NK-92 treated with Interleukin-12 subunit alpha and Interleukin-12 subunit beta, amount 100 ng/mL, for 24 hours (cell line): ENCODE results near the gene SLAMF1.
"Not testable (repeated sequence)": the region's sequence is repeated elsewhere in the genome, so short reads cannot be mapped to it uniquely, and the experiment has no call there.

ENCODE experiments used
- DNase-seq: peaks from one replicate; lab custom pipeline; 2025; lab: John Stamatoyannopoulos, UW

SLAMF1 gene

DNA sequence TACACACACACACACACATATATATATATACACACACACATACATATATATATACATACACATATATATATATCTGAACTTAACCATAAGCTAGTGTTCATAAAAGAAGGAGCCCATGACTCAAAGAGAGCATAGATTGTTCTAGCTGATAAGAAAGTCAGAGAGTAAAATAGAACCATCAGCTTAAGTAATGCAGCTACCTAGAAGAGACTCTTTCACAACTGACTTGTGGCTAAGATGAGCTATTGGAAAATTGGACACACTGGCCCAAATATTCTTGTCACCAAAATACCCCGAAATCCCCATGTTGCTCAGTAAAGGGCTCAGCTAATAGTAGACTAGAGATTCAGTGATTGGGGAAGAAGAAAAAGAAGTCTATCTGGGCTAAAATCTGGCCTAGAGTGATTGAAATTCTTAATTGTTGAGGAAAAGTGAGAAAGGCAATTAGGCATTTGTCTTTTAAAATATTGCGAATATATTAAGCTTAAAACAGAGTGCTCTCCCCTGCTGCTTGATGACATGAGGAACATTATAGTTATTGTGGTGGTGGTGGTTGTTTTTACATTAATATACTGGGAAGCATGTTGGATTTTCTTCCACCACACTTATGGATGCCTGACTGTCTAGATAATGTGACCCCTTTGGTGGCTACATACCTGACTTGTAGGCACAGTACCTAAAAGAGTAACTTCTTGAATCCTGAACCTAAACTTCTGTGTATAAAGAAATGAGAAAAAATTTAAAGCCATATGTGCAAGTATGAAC lies 6.3 kb downstream of the SLAMF1 start:
- peak; percentile 21 for DNase-seq

- DNase-seq = no peak
These were observed 7.2 kb downstream of the SLAMF1 start for GRCh38 chr1:160639652-160640051.

- no peak for DNase-seq
These were observed 7.9 kb downstream of the SLAMF1 start for GRCh38 chr1:160638926-160639325.

DNA sequence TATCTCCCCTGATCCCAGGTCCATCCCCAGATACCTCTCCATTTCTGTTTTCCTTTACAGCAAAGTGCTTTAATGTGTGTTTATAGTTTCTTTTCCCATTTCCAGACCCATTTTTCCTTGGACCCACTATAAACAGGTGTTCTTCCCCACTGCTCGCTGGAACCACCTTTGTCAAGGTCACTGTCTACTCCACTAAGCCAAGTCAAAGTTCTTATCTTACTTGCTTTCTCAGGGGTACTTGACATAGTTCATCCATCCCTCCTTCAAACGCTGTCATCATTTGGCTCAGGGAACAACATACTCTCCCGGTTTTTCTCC lies 8.3 kb downstream of the SLAMF1 start:
- no peak for DNase-seq

GRCh38 chr1:160637821-160638539 lies 8.9 kb downstream of the SLAMF1 start:
- peak; percentile 37 for DNase-seq

DNA sequence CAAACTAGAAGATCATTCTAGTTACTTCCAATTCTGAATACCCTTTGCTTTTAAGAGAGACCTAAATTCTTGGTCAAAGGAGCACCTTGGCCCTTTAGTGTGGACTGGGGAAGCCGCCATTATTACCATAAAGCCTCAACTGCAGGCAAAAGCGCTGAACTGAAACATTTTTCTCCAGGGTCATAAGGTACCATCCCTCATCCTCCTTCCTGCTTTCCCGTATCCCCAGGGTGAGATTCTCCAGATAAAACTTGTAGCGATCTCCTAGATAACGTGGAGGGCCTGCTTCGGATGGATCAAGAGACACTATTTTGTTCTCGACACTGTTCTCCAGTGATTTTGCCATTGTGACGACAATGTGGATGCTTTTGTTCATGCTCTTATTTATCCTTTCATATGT lies 9.8 kb downstream of the SLAMF1 start:
- no peak for DNase-seq

GRCh38 chr1:160636547-160636946 lies 10.3 kb downstream of the SLAMF1 start:
- DNase-seq = no peak

GRCh38 chr1:160636076-160636475 lies 10.8 kb downstream of the SLAMF1 start:
- DNase-seq = no peak

DNA sequence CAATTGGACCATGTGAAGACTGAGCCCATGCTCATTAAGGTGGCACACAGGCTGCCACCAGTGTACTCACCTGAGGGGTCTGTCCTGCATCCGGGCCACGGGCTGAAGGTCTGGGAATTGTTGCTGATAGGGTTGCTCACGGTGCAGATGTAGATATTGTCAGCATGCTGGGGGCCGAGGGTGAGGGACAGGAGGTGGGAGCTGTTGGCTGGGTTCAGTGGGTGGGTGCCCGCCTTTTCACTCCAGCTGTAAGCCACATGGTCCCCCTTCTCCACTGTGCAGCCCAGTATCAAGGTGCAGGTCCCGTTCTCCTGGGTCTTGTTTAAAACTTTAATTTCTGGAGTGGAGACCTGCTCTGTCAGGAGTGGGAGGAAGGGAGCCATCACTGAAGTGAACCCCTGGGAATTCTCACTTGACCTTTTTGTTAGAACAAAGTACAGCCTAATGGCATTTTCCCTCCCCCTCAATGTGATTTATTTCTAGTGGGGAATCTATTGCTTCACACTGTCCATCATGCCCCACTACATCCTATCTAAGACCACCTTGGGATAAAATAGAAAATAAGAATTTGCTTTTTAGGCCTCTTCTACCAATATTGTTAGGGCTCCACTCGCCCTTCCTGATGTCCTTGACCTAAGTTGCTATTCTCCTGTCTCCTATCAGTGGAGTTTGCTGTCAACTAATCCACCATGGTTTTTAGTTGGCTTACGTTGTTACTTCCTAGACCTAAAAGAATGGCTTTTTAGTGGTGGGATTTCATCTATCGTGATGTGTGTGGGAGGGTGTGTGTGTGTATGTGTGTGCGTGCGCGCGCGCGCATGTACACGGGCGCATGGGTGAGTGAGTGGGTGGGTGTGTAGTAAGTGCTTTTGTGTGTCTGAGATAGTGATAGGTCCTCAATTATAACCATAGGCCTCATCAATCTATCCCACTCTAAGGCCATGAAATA lies 12.0 kb downstream of the SLAMF1 start:
- DNase-seq = no peak

- DNase-seq = no peak
These were observed 13.4 kb downstream of the SLAMF1 start for GRCh38 chr1:160633330-160633903.

DNA sequence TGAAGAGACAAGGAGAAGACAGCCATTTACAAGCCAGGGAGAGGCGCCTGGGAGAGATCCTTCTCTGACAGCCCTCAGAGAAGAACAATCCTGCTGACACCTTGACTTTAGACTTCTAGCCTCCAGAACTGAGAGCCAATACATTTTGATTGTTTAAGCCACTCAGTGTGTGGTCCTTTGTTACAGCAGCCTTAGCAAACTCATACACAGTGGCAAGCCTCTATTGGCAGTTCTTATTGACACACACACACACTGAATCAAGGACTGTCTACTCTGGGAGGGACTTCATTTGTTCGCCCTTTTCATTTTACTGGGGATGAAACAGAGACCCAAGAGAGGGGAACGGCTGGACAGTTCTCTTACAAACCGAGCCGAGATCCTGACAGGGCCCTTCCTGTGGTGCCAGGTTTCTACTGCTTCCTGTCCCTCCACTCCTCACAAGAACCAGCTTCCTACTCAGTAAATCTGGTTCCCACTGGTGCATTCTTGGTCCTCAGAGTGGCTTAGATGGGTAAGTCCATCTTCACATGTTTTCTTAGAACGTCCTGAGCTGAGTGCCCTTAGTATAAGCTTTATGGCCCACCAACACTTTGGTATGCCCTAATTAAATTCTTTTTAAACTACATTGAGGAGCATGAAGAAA lies 14.7 kb downstream of the SLAMF1 start:
- no peak for DNase-seq

- no peak for DNase-seq
These were observed 16.1 kb downstream of the SLAMF1 start for GRCh38 chr1:160630523-160631451.

DNA sequence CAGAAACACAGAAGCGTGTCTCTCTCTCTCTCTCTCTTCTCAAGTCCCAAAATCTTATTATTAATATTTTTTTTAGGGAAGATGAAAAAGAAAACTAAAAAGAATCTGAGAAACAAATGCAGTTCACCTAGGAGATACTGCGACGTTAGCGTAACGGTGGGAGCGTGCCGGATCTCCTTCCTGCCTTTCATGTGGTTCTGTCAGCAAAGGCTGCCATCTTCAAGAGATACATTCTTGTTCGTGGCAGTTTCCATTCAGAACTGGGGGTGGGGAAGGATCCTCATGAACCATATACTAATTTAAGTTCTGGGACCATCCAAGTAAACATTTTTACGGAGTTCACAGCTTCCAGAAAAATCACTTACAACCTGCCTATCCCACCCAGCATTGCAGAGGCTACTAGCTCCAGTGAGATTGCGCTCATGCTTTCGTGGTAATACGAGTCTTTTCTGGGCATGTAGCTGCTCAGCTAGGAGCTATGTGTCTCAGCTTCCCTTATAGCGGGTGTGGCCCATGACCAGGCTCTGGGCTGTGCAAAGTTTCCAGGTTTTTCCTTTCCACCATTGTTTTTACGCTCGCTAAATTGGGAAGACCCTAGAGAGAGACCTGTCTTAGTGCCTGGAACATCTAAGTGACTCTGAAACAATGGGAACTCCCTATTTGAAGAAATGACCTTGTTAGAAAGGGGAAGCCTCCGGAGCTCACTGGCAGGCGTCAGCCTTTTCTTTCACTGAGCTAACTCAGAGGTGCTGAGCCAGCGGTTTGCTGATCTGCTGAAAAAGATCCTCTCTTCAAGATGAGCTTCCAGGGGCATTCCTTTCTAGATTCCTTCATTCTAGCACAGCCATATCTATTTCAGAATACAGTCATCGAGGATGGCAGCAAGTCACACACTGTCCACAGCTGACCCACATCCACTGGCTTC lies 17.3 kb downstream of the SLAMF1 start:
- no peak for DNase-seq

DNA sequence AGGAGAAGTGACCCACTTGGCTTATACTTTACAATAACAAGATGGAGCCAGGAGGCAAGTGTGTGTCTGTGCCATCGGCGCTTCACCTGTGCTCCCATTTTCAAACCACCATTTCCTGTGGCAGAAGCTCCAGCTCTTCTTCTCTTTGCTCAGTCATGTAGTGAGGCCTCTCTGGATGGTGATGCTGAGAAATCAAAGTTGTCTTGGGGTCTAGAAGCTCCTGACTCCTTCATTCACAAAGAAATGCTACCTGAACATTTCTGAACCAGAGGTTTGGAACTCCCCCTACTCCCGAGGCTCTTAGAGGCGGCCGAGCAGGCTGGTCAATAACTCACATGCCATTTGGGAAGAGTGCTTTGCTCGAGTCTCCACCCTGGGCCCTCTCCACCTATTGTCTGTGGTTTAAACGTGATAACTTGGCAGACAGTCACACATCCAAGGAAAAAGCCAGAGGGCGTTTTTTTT lies 18.0 kb downstream of the SLAMF1 start:
- no peak for DNase-seq

GRCh38 chr1:160627677-160628289 lies 19.1 kb downstream of the SLAMF1 start:
- not testable (repeated sequence) for DNase-seq

- DNase-seq = no peak
These were observed 20.1 kb downstream of the SLAMF1 start for GRCh38 chr1:160626509-160627342.

DNA sequence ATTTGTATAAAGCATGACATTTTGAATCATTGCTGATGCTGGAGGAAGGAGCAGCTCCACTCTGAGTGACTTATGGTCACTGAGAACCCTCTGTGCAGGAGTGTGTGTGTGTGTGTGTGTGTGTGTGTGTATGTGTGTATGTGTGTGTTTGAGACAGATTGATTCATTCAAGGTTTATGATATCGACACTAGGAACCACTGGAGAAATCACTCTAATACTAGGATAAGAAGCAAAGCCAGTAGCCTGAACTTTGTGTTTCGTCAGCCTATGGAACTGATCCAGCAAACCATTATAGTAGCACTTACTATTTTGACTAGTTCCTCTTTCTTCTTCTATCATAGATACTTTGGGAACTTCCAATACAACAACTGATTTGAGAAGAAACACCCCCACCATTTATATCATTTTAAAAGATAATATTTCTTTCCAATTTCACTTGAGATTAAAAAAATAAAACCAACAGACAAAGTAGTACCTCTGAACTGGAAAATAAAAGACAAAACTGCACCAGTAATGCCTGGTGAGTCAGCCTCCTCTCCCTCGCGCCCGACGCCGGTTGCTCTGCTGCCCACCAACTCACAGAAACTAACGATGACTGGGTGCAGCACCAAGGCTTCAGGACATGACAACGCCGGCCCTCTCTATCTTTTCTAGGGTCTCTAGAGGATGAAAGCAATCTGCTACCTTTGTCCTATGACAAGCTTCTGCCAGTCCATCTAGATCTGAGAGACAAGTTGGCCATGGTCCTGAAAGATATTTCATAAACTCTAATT lies 20.9 kb downstream of the SLAMF1 start:
- DNase-seq = no peak
